NCI-H69 (cell line): ENCODE measurements around the gene GPR101.
A peak's percentile ranks its signal among the peaks of the same experiment; 100 is the strongest.

ENCODE experiments used
- DNase-seq: peaks from one replicate; lab custom pipeline; 2025; lab: John Stamatoyannopoulos, UW

Gene GPR101

GRCh38 chrX:137033774-137034507 lies at the start of gene GPR101:
Gene GPR101, minus strand, starts transcription at chrX:137033995. Its CDS starts 2,321 bp downstream, at chrX:137031674.
- peak; percentile 47 for DNase-seq

GRCh38 chrX:137081239-137081638 lies 47.4 kb upstream of the GPR101 start:
- DNase-seq: no peak

- DNase-seq: no peak
These were observed 38.6 kb upstream of the GPR101 start for GRCh38 chrX:137072396-137072795.

- DNase-seq: no peak
These were observed 37.8 kb upstream of the GPR101 start for GRCh38 chrX:137071596-137071995.

GRCh38 chrX:137067147-137067546 lies 33.4 kb upstream of the GPR101 start:
- DNase-seq: no peak

- DNase-seq: peak; percentile 60
These were observed 29.3 kb upstream of the GPR101 start for GRCh38 chrX:137062915-137063617.

- no peak for DNase-seq
These were observed 24.7 kb upstream of the GPR101 start for GRCh38 chrX:137058339-137059127.

GRCh38 chrX:137052643-137053235 lies 18.9 kb upstream of the GPR101 start:
- peak; percentile 39 for DNase-seq

- peak; percentile 74 for DNase-seq
These were observed 18.3 kb upstream of the GPR101 start for GRCh38 chrX:137051978-137052642.

- no peak for DNase-seq
These were observed 11.1 kb upstream of the GPR101 start for GRCh38 chrX:137044893-137045292.

- DNase-seq: no peak
These were observed 9.9 kb upstream of the GPR101 start for GRCh38 chrX:137043736-137044135.

GRCh38 chrX:137041329-137041728 lies 7.5 kb upstream of the GPR101 start:
- no peak for DNase-seq

GRCh38 chrX:137040113-137040794 lies 6.5 kb upstream of the GPR101 start:
- no peak for DNase-seq

- peak; percentile 23 for DNase-seq
These were observed 695 bp upstream of the GPR101 start for GRCh38 chrX:137034508-137034872.

- no peak for DNase-seq
These were observed 688 bp downstream of the GPR101 start for GRCh38 chrX:137032841-137033773.

- peak; percentile 18 for DNase-seq
These were observed 1.5 kb downstream of the GPR101 start for GRCh38 chrX:137032341-137032694.

GRCh38 chrX:137031517-137032340 lies 2.1 kb downstream of the GPR101 start:
- DNase-seq: peak; percentile 75

GRCh38 chrX:137031039-137031438 lies 2.8 kb downstream of the GPR101 start:
- no peak for DNase-seq

GRCh38 chrX:137028699-137029098 lies 5.1 kb downstream of the GPR101 start:
- DNase-seq: no peak
